ENCODE measurements around the gene PARD3. TPM values are rescaled to one million over a fixed set of nuclear protein-coding genes. Genes with fewer than 3 reads are reported as not detected.

Gene PARD3
- total and polyA plus RNA-seq, 2 donors (not counting 3 experiments of a cell fraction or from before 2014, with no cell fraction given): 7.3 to 24.1 TPM

DNA sequence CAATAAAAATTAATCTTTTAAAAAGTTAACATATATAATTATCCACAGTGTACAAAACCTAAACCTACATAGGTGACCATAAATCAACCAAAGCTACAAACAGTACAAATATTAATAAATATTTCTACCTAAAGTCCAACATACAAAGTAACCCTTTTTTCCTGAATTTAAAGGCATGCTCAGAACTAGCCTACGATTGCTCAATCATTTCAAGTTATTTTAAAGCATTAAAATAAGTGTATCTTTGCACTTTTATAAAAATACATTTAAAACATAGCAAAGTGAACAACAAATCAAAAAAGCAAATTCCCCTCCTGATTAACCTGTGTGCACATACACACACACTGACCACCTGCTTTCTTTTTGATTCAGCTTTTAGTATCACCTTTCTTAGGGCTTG, 202.2 kb downstream of the PARD3 start:
- H3K27me3 ChIP-seq (ENCODE audit: control insufficient read depth in 2 of 2, insufficient read depth in 2 of 2, low read length in 2 of 2): no peaks in the 10 kb centered on the region
- no peak overlapping the region for H2AFZ ChIP-seq (ENCODE audit: low read depth, low read length)
- H3K79me2 ChIP-seq (ENCODE audit: control insufficient read depth, insufficient read depth, low read length): no peaks in the 10 kb centered on the region
- CTCF ChIA-PET: interaction anchor here (0.9 to 3.1 kb wide), 10 partner anchors 9 to 1420 kb away, joined by 3 to 9 read pairs (median 6); no protein-coding TSS in a partner anchor
- H3K27ac ChIP-seq (ENCODE audit: insufficient read depth, low read depth, low read length): no peak overlapping the region
- peaks cover 2% of the 10 kb centered on the region for H3K9me1 ChIP-seq (replicated peaks; ENCODE audit: control insufficient read depth, extremely low read depth, insufficient read depth, low read length)
- dilution Hi-C loops (cut with MboI; ENCODE audit: extremely low pct_ligation_motif_present, low sequenced_read_pairs): no loop called here
- POLR2A ChIA-PET: no interaction called here
- no peak for TF ChIP-seq GATA2 (IDR thresholded peaks at IDR 0.05; ENCODE audit: insufficient read depth, insufficient read length, low read depth, low read length)
- TF ChIP-seq, protein P1, sequence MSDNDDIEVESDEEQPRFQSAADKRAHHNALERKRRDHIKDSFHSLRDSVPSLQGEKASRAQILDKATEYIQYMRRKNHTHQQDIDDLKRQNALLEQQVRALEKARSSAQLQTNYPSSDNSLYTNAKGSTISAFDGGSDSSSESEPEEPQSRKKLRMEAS (IDR thresholded peaks at IDR 0.05; ENCODE audit: insufficient read depth, insufficient read length): no peak
- TF ChIP-seq EZH2 (IDR thresholded peaks at IDR 0.05; ENCODE audit: borderline replicate concordance, low read depth, low read length, severe bottlenecking): no peak
- TF ChIP-seq JUN (IDR thresholded peaks at IDR 0.05; ENCODE audit: borderline replicate concordance, insufficient read depth, insufficient read length, low read depth): no peak
- TF ChIP-seq MYC (IDR thresholded peaks at IDR 0.05; ENCODE audit: low read depth, low read length): no peak
- no peak for TF ChIP-seq POLR2AphosphoS5 (IDR thresholded peaks at IDR 0.05; ENCODE audit: insufficient read depth, low read depth, low read length)
- TF ChIP-seq, protein P2, sequence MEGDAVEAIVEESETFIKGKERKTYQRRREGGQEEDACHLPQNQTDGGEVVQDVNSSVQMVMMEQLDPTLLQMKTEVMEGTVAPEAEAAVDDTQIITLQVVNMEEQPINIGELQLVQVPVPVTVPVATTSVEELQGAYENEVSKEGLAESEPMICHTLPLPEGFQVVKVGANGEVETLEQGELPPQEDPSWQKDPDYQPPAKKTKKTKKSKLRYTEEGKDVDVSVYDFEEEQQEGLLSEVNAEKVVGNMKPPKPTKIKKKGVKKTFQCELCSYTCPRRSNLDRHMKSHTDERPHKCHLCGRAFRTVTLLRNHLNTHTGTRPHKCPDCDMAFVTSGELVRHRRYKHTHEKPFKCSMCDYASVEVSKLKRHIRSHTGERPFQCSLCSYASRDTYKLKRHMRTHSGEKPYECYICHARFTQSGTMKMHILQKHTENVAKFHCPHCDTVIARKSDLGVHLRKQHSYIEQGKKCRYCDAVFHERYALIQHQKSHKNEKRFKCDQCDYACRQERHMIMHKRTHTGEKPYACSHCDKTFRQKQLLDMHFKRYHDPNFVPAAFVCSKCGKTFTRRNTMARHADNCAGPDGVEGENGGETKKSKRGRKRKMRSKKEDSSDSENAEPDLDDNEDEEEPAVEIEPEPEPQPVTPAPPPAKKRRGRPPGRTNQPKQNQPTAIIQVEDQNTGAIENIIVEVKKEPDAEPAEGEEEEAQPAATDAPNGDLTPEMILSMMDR (IDR thresholded peaks at IDR 0.05; ENCODE audit: extremely low read depth in 1 of 2, insufficient read depth in 1 of 2, low read depth in 1 of 2, low read length in 2 of 2): no peak
- TF ChIP-seq POLR2A (IDR thresholded peaks at IDR 0.05; ENCODE audit: low read depth, low read length): no peak
- no peak for TF ChIP-seq FOS (IDR thresholded peaks at IDR 0.05; ENCODE audit: borderline replicate concordance, insufficient read depth, low read length)
- H3K4me2 ChIP-seq (ENCODE audit: insufficient read depth, low read length): no peak overlapping the region
- H3K4me3 ChIP-seq (replicated peaks in 1 of 3; ENCODE audit: insufficient read depth in 1 of 3, low read depth in 1 of 3, low read length in 3 of 3): no peak overlapping the region
- no peak for FAIRE-seq
- no peaks in the 10 kb centered on the region for H3K36me3 ChIP-seq (ENCODE audit: control insufficient read depth in 2 of 2, extremely low read depth in 1 of 2, insufficient read depth in 2 of 2, low read length in 2 of 2)
- H3K4me1 ChIP-seq (ENCODE audit: control insufficient read depth, extremely low read depth, insufficient read depth, low read length): peaks cover 21% of the 10 kb centered on the region
- H3K9ac ChIP-seq (replicated peaks; ENCODE audit: extremely low read depth, insufficient read depth, low read length): no peak overlapping the region
- BruUV-seq (replicated peaks): no TSS peak
- H3K9me3 ChIP-seq (replicated peaks; ENCODE audit: control insufficient read depth, insufficient read depth, low read length): no peaks in the 10 kb centered on the region
- no peaks in the 10 kb centered on the region for H4K20me1 ChIP-seq (replicated peaks; ENCODE audit: control insufficient read depth, extremely low read depth, insufficient read depth, low read length)
- DNase-seq (ENCODE audit: low read depth, low spot score): no peak
- intact Hi-C loops (cut with micrococcal nuclease): no loop called here
